IMR-90 (cell line): Measurements from ENCODE around the gene OSBPL9. TPM values are rescaled to one million over a fixed set of nuclear protein-coding genes. Genes with fewer than 3 reads are reported as not detected.

Source experiments
- ATAC-seq: fragments of 200-7000 bp; cut with Tn5 transposase; 2 replicates; pipeline ENCODE4 v1.9.1; 2020; ENCODE audit warnings: low read depth, mild to moderate bottlenecking, moderate library complexity
- BruUV-seq: library from RNA; stranded (reverse); fragments of 400-500 nt; replicated peaks from 2 replicates; lab custom pipeline; 2021; lab: Mats Ljungman, UMichigan
- CTCF ChIA-PET: fragments of 300-600 bp; formaldehyde crosslinking; extraction: SDS; loops from one replicate; lab custom pipeline; 2021; ENCODE audit warnings: antibody characterized with exemption; lab: Yijun Ruan, JAX
- POLR2A ChIA-PET: fragments of 300-600 bp; sonication (Branson Sonifier 250); formaldehyde crosslinking; loops from one replicate; lab custom pipeline; 2022; ENCODE audit warnings: antibody characterized with exemption; ENCODE audit not compliant: unreplicated experiment; lab: Charles Lee
- DNase-seq: peaks from one replicate; pipeline ENCODE4 v3.0.0; 2013
- H2AFZ ChIP-seq: replicated peaks from 2 replicates; pipeline ENCODE3; 2013; ENCODE audit warnings: low read length, mild to moderate bottlenecking; ENCODE audit not compliant: poor library complexity
- H2AK5ac ChIP-seq: 2 replicates; pipeline ENCODE4 v1.6.1; 2013; ENCODE audit warnings: low read depth, low read length, inconsistent platforms
- H2AK9ac ChIP-seq: replicated peaks from 2 replicates; pipeline ENCODE3; 2013; ENCODE audit warnings: mild to moderate bottlenecking, low read depth, low read length, moderate library complexity; ENCODE audit not compliant: poor library complexity
- H2BK120ac ChIP-seq: 2 replicates; pipeline ENCODE4 v1.6.1; 2013; ENCODE audit warnings: low read depth, low read length, inconsistent platforms
- H2BK15ac ChIP-seq: 3 replicates; pipeline ENCODE4 v1.6.1; 2013; ENCODE audit warnings: low read depth, low read length, inconsistent platforms
- H2BK20ac ChIP-seq: 2 replicates; pipeline ENCODE4 v1.6.1; 2013; ENCODE audit warnings: low read depth, mild to moderate bottlenecking, inconsistent platforms, low read length, moderate library complexity
- H2BK5ac ChIP-seq: 2 replicates; pipeline ENCODE4 v1.6.1; 2013; ENCODE audit warnings: mild to moderate bottlenecking, low read depth, low read length, inconsistent platforms; ENCODE audit not compliant: poor library complexity, severe bottlenecking
- H3K14ac ChIP-seq: replicated peaks from 2 replicates; pipeline ENCODE4 v1.6.1; 2013; ENCODE audit warnings: low read depth, low read length, inconsistent platforms
- H3K18ac ChIP-seq: 2 replicates; pipeline ENCODE4 v1.6.1; 2013; ENCODE audit warnings: low read depth, low read length, control low read depth
- H3K23ac ChIP-seq: 2 replicates; pipeline ENCODE4 v1.6.1; 2013; ENCODE audit warnings: low read depth, low read length, inconsistent platforms
- H3K27ac ChIP-seq: 2 replicates; pipeline ENCODE4 v1.5.1; 2013; ENCODE audit warnings: mild to moderate bottlenecking, control low read depth, low read length; ENCODE audit not compliant: insufficient read depth
- H3K27me3 ChIP-seq: 2 replicates; pipeline ENCODE4 v1.6.1; 2013; ENCODE audit warnings: low read length; ENCODE audit not compliant: control insufficient read depth, insufficient read depth
- H3K36me3 ChIP-seq: 2 replicates; pipeline ENCODE4 v1.6.1; 2013; ENCODE audit warnings: low read length, mixed read lengths; ENCODE audit not compliant: control insufficient read depth, insufficient read depth
- H3K4ac ChIP-seq: 2 replicates; pipeline ENCODE4 v1.6.1; 2013; ENCODE audit warnings: low read depth, low read length, inconsistent platforms
- H3K4me1 ChIP-seq: 2 replicates; pipeline ENCODE4 v1.6.1; 2013; ENCODE audit warnings: low read length, mixed read lengths; ENCODE audit not compliant: control insufficient read depth, insufficient read depth
- H3K4me2 ChIP-seq: 2 replicates; pipeline ENCODE4 v1.6.1; 2013; ENCODE audit warnings: low read depth, mild to moderate bottlenecking, control low read depth, low read length, moderate library complexity
- H3K4me3 ChIP-seq: 2 replicates; pipeline ENCODE4 v1.5.1; 2013; ENCODE audit warnings: low read depth, mild to moderate bottlenecking, control low read depth, low read length, moderate library complexity; ENCODE audit not compliant: insufficient read depth
- H3K56ac ChIP-seq: 2 replicates; pipeline ENCODE4 v1.6.1; 2013; ENCODE audit warnings: low read length, inconsistent platforms; ENCODE audit not compliant: insufficient read depth; ENCODE audit errors: extremely low read depth
- H3K79me1 ChIP-seq, 2 experiments: 2 replicates each; pipeline ENCODE4 v1.6.1; 2013; ENCODE audit warnings: low read length in 2 of 2, inconsistent platforms in 1 of 2, low read depth in 1 of 2
- H3K9ac ChIP-seq: 2 replicates; pipeline ENCODE4 v1.6.1; 2013; ENCODE audit warnings: low read depth, low read length, control low read depth
- H3K9me1 ChIP-seq: 2 replicates; pipeline ENCODE4 v1.6.1; 2013; ENCODE audit warnings: low read length, inconsistent platforms; ENCODE audit not compliant: insufficient read depth
- H3K9me3 ChIP-seq: 2 replicates; pipeline ENCODE4 v1.6.1; 2013; ENCODE audit warnings: low read length; ENCODE audit not compliant: control insufficient read depth, insufficient read depth
- H4K20me1 ChIP-seq: 2 replicates; pipeline ENCODE4 v1.6.1; 2013; ENCODE audit warnings: low read length, inconsistent platforms; ENCODE audit not compliant: insufficient read depth
- H4K5ac ChIP-seq: 2 replicates; pipeline ENCODE4 v1.6.1; 2013; ENCODE audit warnings: mild to moderate bottlenecking, low read depth, low read length, control low read depth
- H4K8ac ChIP-seq, 2 experiments: 2 replicates each; pipeline ENCODE4 v1.6.1; 2013; ENCODE audit warnings: low read depth in 2 of 2, low read length in 2 of 2, control low read depth in 1 of 2, inconsistent platforms in 1 of 2
- H4K91ac ChIP-seq: 2 replicates; pipeline ENCODE4 v1.6.1; 2013; ENCODE audit warnings: low read depth, low read length, inconsistent platforms; ENCODE audit not compliant: insufficient read depth
- ELK1 ChIP-seq: fragments of 150-350 bp; IDR thresholded peaks from 2 replicates; pipeline ENCODE4 v1.6.1; 2016; ENCODE audit warnings: low read depth, mild to moderate bottlenecking, low read length, moderate library complexity, borderline replicate concordance
- FOS ChIP-seq: fragments of 150-350 bp; IDR thresholded peaks from 2 replicates; pipeline ENCODE4 v1.6.1; 2016; ENCODE audit warnings: low read depth, low read length
- NFE2L2 ChIP-seq: fragments of 150-350 bp; IDR thresholded peaks from 2 replicates; pipeline ENCODE4 v1.6.1; 2016; ENCODE audit warnings: low read depth, mild to moderate bottlenecking, low read length
- RAD21 ChIP-seq: IDR thresholded peaks from 2 replicates; pipeline ENCODE4 v1.6.1; 2012; ENCODE audit warnings: low read length, improper control_type of control experiment
- USF2 ChIP-seq: fragments of 150-350 bp; IDR thresholded peaks from 2 replicates; pipeline ENCODE4 v1.6.1; 2017; ENCODE audit warnings: mild to moderate bottlenecking, antibody characterized with exemption, low read length, low read depth
- WGBS, 2 experiments: methylation state at CpG; one replicate each; pipeline versions ENCODE4 v1.1.5 to v1.1.7; 2013; ENCODE audit warnings: missing lambda C conversion rate in 2 of 2; ENCODE audit not compliant: insufficient read length in 1 of 2; ENCODE audit errors: extremely low coverage in 2 of 2; 5-methylcytosine and 5-hydroxymethylcytosine counted together
- dilution Hi-C: fragments of 300-500 bp; cut with HindIII; formaldehyde crosslinking; loops from one replicate; pipeline ENCODE4 v1.14.3; 2018; ENCODE audit warnings: low sequenced_read_pairs; ENCODE audit not compliant: unreplicated experiment
- in situ Hi-C: fragments of 300-500 bp; cut with MboI; formaldehyde crosslinking; loops from 3 replicates; pipeline ENCODE4 v1.14.3; 2019; ENCODE audit warnings: low sequenced_read_pairs, inconsistent platforms, mixed read lengths
- intact Hi-C: fragments of 100-400 bp; cut with micrococcal nuclease; formaldehyde crosslinking; loops from 2 replicates; pipeline ENCODE4 v1.10.0; 2022
- polyA plus RNA-seq, 3 experiments: library from polyadenylated mRNA; depleted of rRNA; stranded (reverse); fragments of >200 nt; gene quantifications; 2 replicates each; pipeline ENCODE4 v1.2.3, GENCODE V29; 2012; ENCODE audit warnings: low replicate concordance in 1 of 3
- total RNA-seq: library from RNA; depleted of rRNA; stranded (reverse); fragments of >200 nt; gene quantifications from 2 replicates; pipeline ENCODE4 v1.2.3, GENCODE V29; 2012

Gene OSBPL9
- total and polyA plus RNA-seq, 2 of the 4 experiments (the other 2 are of a cell fraction): 51.4 to 127 TPM

GRCh38 chr1:51568231-51568935 lies 48.5 kb upstream of the OSBPL9 start:
- peaks cover 14% of the 10 kb centered on the region for H3K4me1 ChIP-seq
- no peak overlapping the region for H2BK5ac ChIP-seq
- H2BK15ac ChIP-seq: no peak overlapping the region
- H3K4me2 ChIP-seq: no peak overlapping the region
- no peak overlapping the region for H4K8ac ChIP-seq
- ATAC-seq (no peak), DNase-seq (no peak)
- no peak overlapping the region for H3K4ac ChIP-seq
- no peak overlapping the region for H4K91ac ChIP-seq
- dilution Hi-C loops: no loop called here
- H3K9me3 ChIP-seq: no peaks in the 10 kb centered on the region
- no peak overlapping the region for H3K56ac ChIP-seq
- H2BK120ac ChIP-seq: no peak overlapping the region
- in situ Hi-C loops: no loop called here
- peaks cover 9% of the 10 kb centered on the region for H3K9me1 ChIP-seq
- intact Hi-C loops: no loop called here
- H2AK5ac ChIP-seq: 0 out of 2 replicates have a peak overlapping the region, but pooled peaks have one; percentile 35
- H2AFZ ChIP-seq: no peak overlapping the region
- no peak overlapping the region for H4K5ac ChIP-seq
- H2BK20ac ChIP-seq: no peak overlapping the region
- H3K36me3 ChIP-seq: no peaks in the 10 kb centered on the region
- H3K4me3 ChIP-seq: no peak overlapping the region
- BruUV-seq: no TSS peak
- no CpG with 5 or more reads among the region's 7 CpGs for WGBS, 2 experiments
- no peak overlapping the region for H3K27ac ChIP-seq
- ChIA-PET CTCF (no interaction called here), POLR2A (no interaction called here)
- no peaks in the 10 kb centered on the region for H3K27me3 ChIP-seq
- no peaks in the 10 kb centered on the region for H4K20me1 ChIP-seq
- H3K18ac ChIP-seq: no peak overlapping the region
- TF ChIP-seq USF2 (no peak), NFE2L2 (no peak), RAD21 (no peak), FOS (no peak), ELK1 (no peak)
- no peak overlapping the region for H2AK9ac ChIP-seq
- no peak overlapping the region for H3K23ac ChIP-seq
- no peak overlapping the region for H3K14ac ChIP-seq
- no peaks in the 10 kb centered on the region for H3K79me1 ChIP-seq
- no peak overlapping the region for H3K9ac ChIP-seq
